GM21528 (cell line): ENCODE data around the gene MRTFB.
"Not testable (repeated sequence)": the region's sequence is repeated elsewhere in the genome, so short reads cannot be mapped to it uniquely, and the experiment has no call there.

ENCODE experiments used
- ATAC-seq: cut with Tn5 transposase; IDR thresholded peaks from one replicate; pipeline ENCODE4 v1.9.1; 2021; ENCODE audit warnings: mild to moderate bottlenecking, moderate library complexity; ENCODE audit not compliant: unreplicated experiment, low FRiP score

MRTFB gene

GRCh38 chr16:14182999-14183398 is 111.9 kb downstream of the MRTFB start:
- no peak for ATAC-seq

- not testable (repeated sequence) for ATAC-seq
Observed at GRCh38 chr16:14183962-14184361, 112.8 kb downstream of the MRTFB start.

GRCh38 chr16:14186007-14186794 is 115.1 kb downstream of the MRTFB start:
- no peak for ATAC-seq

GRCh38 chr16:14186795-14187221 is 115.7 kb downstream of the MRTFB start:
- ATAC-seq, result no peak

GRCh38 chr16:14187517-14188338 is 116.6 kb downstream of the MRTFB start:
- no peak for ATAC-seq

GRCh38 chr16:14193316-14193871 is 122.3 kb downstream of the MRTFB start:
- ATAC-seq, result peak; percentile 90

GRCh38 chr16:14194721-14195120 is 123.6 kb downstream of the MRTFB start:
- no peak for ATAC-seq

- no peak for ATAC-seq
Observed at GRCh38 chr16:14196011-14196410, 124.9 kb downstream of the MRTFB start.

- no peak for ATAC-seq
Observed at GRCh38 chr16:14196539-14196938, 125.4 kb downstream of the MRTFB start.

- no peak for ATAC-seq
Observed at GRCh38 chr16:14198012-14198411, 126.9 kb downstream of the MRTFB start.

GRCh38 chr16:14198572-14198971 is 127.5 kb downstream of the MRTFB start:
- ATAC-seq, result no peak

GRCh38 chr16:14199199-14199598 is 128.1 kb downstream of the MRTFB start:
- no peak for ATAC-seq

GRCh38 chr16:14199624-14200023 is 128.5 kb downstream of the MRTFB start:
- ATAC-seq, result no peak

- no peak for ATAC-seq
Observed at GRCh38 chr16:14202095-14202494, 131.0 kb downstream of the MRTFB start.

- no peak for ATAC-seq
Observed at GRCh38 chr16:14202697-14203096, 131.6 kb downstream of the MRTFB start.

- ATAC-seq, result no peak
Observed at GRCh38 chr16:14203166-14203565, 132.0 kb downstream of the MRTFB start.

- no peak for ATAC-seq
Observed at GRCh38 chr16:14205666-14206065, 134.5 kb downstream of the MRTFB start.

- no peak for ATAC-seq
Observed at GRCh38 chr16:14211856-14212543, 140.9 kb downstream of the MRTFB start.

GRCh38 chr16:14215941-14216340 is 144.8 kb downstream of the MRTFB start:
- no peak for ATAC-seq

GRCh38 chr16:14219983-14220382 is 148.9 kb downstream of the MRTFB start:
- ATAC-seq, result no peak

GRCh38 chr16:14223632-14224031 is 152.5 kb downstream of the MRTFB start:
- ATAC-seq, result no peak
